Right kidney (tissue), 1 donor: Measurements from ENCODE around the gene THAP9.
"Not testable (repeated sequence)": the region's sequence is repeated elsewhere in the genome, so short reads cannot be mapped to it uniquely, and the experiment has no call there.

Experiments used
- DNase-seq: peaks from one replicate; pipeline ENCODE4 v3.0.0-alpha.2; 2016

Gene THAP9

GRCh38 chr4:82891707-82892466 lies 8.6 kb upstream of the THAP9 start:
- no peak for DNase-seq

GRCh38 chr4:82892467-82892802 lies 8.1 kb upstream of the THAP9 start:
- DNase-seq: no peak

- DNase-seq: no peak
These were observed 6.6 kb upstream of the THAP9 start for GRCh38 chr4:82893942-82894341.

GRCh38 chr4:82896755-82897154 lies 3.8 kb upstream of the THAP9 start:
- DNase-seq: no peak

- DNase-seq: peak; percentile 6
These were observed 2.0 kb upstream of the THAP9 start for GRCh38 chr4:82898322-82899243.

GRCh38 chr4:82899374-82900065 lies 1.0 kb upstream of the THAP9 start:
- DNase-seq: peak; percentile 5

- peak; percentile 88 for DNase-seq
These were observed 497 bp upstream of the THAP9 start for GRCh38 chr4:82900066-82900410.

GRCh38 chr4:82901183-82901718 lies 716 bp downstream of the THAP9 start:
- no peak for DNase-seq

- DNase-seq: no peak
These were observed 3.2 kb downstream of the THAP9 start for GRCh38 chr4:82903737-82904136.

- no peak for DNase-seq
These were observed 4.7 kb downstream of the THAP9 start for GRCh38 chr4:82905205-82905604.

GRCh38 chr4:82906469-82906868 lies 5.9 kb downstream of the THAP9 start:
- DNase-seq: no peak

GRCh38 chr4:82909326-82909725 lies 8.8 kb downstream of the THAP9 start:
- DNase-seq: no peak

- DNase-seq: no peak
These were observed 12.8 kb downstream of the THAP9 start for GRCh38 chr4:82913305-82913704.

GRCh38 chr4:82913968-82914367 lies 13.4 kb downstream of the THAP9 start:
- DNase-seq: not testable (repeated sequence)

- DNase-seq: no peak
These were observed 17.6 kb downstream of the THAP9 start for GRCh38 chr4:82918091-82918490.

- no peak for DNase-seq
These were observed 18.9 kb downstream of the THAP9 start for GRCh38 chr4:82919386-82919785.

GRCh38 chr4:82921795-82922194 lies 21.3 kb downstream of the THAP9 start:
- DNase-seq: no peak

GRCh38 chr4:82930848-82931755 lies 30.6 kb downstream of the THAP9 start:
- DNase-seq: no peak

- no peak for DNase-seq
These were observed 33.9 kb downstream of the THAP9 start for GRCh38 chr4:82934441-82934840.

GRCh38 chr4:82939414-82939813 lies 38.9 kb downstream of the THAP9 start:
- no peak for DNase-seq

GRCh38 chr4:82947498-82947897 lies 47.0 kb downstream of the THAP9 start:
- DNase-seq: no peak
